Measurements from ENCODE around the gene AASDHPPT.
A peak's percentile ranks its signal among the peaks of the same experiment; 100 is the strongest.

AASDHPPT gene

GRCh38 chr11:106086850-106087249, 9.4 kb downstream of the AASDHPPT start:
- DNase-seq, result no peak

- DNase-seq, result peak; percentile 11
These were observed 10.5 kb downstream of the AASDHPPT start for GRCh38 chr11:106087815-106088435.

GRCh38 chr11:106088896-106089295, 11.4 kb downstream of the AASDHPPT start:
- no peak for DNase-seq

- DNase-seq, result no peak
These were observed 14.1 kb downstream of the AASDHPPT start for GRCh38 chr11:106091480-106092123.

DNA sequence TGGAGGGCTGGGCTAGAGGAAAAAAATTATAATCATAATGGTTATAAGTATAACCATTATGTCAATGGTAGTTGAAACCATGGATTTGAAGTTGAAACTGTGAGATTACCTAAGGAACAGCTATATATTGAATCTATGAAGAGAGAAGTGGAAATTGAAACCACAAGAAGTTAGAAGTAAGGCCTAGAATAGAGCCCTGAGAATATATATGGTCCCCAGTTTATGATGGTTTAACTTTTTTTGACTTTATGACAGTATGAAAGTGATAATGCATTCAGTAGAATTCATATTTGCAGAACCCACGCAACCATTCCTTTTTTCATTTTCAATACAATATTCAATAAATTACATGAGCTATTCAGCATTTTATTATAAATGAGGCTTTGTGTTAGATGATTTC, 15.0 kb downstream of the AASDHPPT start:
- DNase-seq, result no peak

DNA sequence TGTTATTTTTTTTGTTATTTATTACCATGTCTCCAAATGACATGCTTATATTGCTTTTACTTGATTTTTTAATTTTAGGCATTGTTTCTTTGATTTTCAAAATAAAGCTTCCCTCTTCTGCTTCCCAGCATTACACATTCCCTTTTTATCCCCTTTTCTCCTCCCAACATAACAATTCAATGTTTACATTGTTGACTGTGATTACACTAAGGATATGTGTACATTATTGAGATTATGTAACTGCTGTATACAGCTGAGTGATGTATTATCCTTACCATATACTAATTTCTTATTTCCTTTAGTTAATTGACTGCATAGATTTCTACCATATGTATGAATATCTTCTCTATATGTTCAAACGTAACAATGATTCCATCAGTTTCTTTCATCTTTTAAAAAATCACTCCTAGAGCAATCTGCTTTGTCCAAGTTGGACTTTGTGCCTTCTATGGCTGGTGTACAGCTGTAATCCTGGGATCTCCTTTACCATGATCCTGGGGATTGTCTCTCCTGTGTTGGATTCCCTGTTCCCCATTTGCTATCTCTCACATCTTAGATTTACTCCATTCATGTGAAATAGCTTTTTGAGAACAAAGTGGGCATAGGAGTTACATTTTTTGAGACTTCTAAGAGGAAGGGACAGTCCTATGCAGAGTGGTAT, 21.6 kb downstream of the AASDHPPT start:
- DNase-seq, result no peak

GRCh38 chr11:106101370-106101769, 23.9 kb downstream of the AASDHPPT start:
- no peak for DNase-seq

GRCh38 chr11:106101819-106102218, 24.4 kb downstream of the AASDHPPT start:
- no peak for DNase-seq

- no peak for DNase-seq
These were observed 28.5 kb downstream of the AASDHPPT start for GRCh38 chr11:106105986-106106385.

GRCh38 chr11:106121570-106122320, 44.3 kb downstream of the AASDHPPT start:
- DNase-seq, result no peak

- DNase-seq, result no peak
These were observed 50.1 kb downstream of the AASDHPPT start for GRCh38 chr11:106127604-106128003.

DNA sequence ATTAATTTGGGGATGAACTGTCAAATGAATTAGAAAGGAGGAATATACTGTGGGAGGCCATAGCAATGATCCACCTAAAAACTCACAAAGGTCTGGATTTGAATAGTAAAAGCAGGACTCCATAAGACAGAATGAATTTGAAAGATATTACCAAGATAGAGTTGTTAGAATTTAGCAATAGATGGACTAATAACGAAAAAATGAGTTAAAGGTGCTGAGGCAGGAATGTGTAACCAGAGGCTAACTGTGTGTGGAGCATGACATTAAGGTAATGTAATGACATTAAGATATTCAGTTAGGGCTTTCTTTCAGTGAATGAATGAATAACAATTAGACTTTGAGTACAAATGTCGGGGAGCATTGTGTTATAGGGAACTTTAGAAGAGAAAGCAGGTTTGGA, 51.3 kb downstream of the AASDHPPT start:
- no peak for DNase-seq

DNA sequence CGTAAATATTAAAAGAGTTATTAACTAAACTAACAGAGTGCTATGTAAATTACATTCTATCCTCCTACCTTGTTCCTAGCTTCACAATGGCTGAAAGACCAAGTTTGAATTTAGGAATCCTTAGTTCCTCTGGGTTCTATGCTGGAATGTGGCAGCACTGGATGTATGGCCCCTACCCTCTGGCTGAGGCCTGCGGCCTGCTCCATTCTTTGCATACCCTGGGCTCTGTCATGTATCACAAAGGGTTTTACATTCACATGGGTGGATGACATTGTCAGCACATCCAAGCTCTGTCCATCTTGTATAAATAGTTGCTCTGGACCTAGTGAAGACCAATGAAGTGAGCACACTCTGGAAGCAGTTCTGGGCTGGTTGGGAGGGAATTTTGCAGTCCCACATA, 54.5 kb downstream of the AASDHPPT start:
- no peak for DNase-seq

DNA sequence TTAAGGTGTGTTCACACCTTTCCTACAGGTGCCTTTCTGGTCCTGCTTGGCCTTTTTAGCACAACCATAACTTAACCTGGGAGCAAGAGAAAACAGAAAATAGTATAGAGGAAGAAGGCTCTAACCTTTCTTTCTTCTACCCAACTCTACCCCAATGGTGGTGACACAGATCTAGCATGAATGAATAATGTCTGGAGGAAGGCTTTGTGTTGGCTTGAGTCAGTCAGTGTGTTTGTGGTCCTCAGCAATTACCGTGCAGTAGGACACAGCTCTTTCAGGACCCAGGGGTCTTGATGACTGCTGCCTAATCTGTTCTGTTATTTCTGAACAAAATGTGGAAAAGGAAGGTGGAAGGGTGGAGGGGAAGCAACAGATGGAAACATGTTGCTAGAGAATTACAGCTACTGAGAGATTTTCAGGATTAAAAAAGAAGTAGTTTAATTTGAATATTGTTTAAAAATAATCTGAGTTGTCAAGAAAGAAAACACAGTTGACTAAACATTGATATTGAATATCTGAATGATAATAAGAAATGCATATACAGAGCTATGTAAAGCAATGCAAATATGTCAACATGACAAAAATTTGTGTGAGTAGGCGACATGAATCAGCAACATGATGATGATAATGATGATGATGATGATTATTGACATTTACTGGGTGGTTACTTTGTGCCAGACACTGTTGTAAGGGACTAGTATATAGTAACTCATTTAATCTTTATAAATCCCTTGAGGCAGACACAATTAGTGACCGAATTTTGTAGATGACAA, 55.3 kb downstream of the AASDHPPT start:
- no peak for DNase-seq

GRCh38 chr11:106133529-106133928, 56.1 kb downstream of the AASDHPPT start:
- DNase-seq, result no peak

GRCh38 chr11:106137061-106137460, 59.6 kb downstream of the AASDHPPT start:
- no peak for DNase-seq

DNA sequence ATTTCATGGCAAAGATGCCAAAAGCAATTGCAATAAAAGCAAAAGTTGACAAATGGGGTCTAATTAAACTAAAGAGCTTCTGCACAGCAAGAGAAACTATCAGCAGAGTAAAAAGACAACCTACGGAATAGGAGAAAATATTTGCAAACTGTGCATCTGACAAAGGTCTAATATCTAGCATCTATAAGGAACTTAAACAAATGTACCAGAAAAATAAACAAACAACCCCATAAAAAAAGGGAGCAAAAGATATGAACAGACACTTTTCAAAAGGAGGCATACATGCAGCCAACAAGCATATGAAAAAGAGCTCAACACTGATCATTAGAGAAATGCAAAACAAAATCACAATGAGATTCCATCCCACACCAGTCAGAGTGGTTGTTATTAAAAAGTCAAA, 60.3 kb downstream of the AASDHPPT start:
- no peak for DNase-seq
